Activated CD4-positive, alpha-beta memory T cell treated with anti-CD3 and anti-CD28 coated beads, Interleukin-2, amount 10 ng/mL, durations not matched to agents 7 days and 5 days (primary cell): ENCODE data around the gene PPP1R13B. TPM values are rescaled to one million over a fixed set of nuclear protein-coding genes. Genes with fewer than 3 reads are reported as not detected.

Source experiments
- CTCF ChIA-PET: fragments of 350-600 bp; sonication (Branson Sonifier 250); formaldehyde crosslinking; loops from one replicate; lab custom pipeline; 2021; ENCODE audit warnings: antibody characterized with exemption, inconsistent platforms; lab: Charles Lee
- POLR2A ChIA-PET: fragments of 350-600 bp; sonication (Branson Sonifier 250); formaldehyde crosslinking; loops from one replicate; lab custom pipeline; 2021; ENCODE audit warnings: antibody characterized with exemption; lab: Charles Lee
- DNase-seq: peaks from one replicate; pipeline ENCODE4 v3.0.0-alpha.2; 2020
- H3K27ac Mint-ChIP-seq: one replicate; pipeline ENCODE4 v1.8.0; 2021; ENCODE audit warnings: mild to moderate bottlenecking, mixed read lengths
- H3K27me3 Mint-ChIP-seq: one replicate; pipeline ENCODE4 v1.8.0; 2021; ENCODE audit warnings: mixed read lengths
- H3K36me3 Mint-ChIP-seq: one replicate; pipeline ENCODE4 v1.8.0; 2021; ENCODE audit warnings: low read depth, mixed read lengths
- H3K4me1 Mint-ChIP-seq: one replicate; pipeline ENCODE4 v1.8.0; 2021; ENCODE audit warnings: mixed read lengths
- H3K4me3 Mint-ChIP-seq: one replicate; pipeline ENCODE4 v1.8.0; 2021; ENCODE audit warnings: mild to moderate bottlenecking, mixed read lengths
- H3K9me3 Mint-ChIP-seq: one replicate; pipeline ENCODE4 v1.8.0; 2021; ENCODE audit warnings: mixed read lengths
- total RNA-seq, 2 experiments: library from RNA; stranded (reverse); gene quantifications; one replicate each; pipeline ENCODE4 v1.2.3, GENCODE V29; 2021

The PPP1R13B gene
- total RNA-seq, 2 experiments from 2014 or later = 10.7 to 15.9 TPM

DNA sequence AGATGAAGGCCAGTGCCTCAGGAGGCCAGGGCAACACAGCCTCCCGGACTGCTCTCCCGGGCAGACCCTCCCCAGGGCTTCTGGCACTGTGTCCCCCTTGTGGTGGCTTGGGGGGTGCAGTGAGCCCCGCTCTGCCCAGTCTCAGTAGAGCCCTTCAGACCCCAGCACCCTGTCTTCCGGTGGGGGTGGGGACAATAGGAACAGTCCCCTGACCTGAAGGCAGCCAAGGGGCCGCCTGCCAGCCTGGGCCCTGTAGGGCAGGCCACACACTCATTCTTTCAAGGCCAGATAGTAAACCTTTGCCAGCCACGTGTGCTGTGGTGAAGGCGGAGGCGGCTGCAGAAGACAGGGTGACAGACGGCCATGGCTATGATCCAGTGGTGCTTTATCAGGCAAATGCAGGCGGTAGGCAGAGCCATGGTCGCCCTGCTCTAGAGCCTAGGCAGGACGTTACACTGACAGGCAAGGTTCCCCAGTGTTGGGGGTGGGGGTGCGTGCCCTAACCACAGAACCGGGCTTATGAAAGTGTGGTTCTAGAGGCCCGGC lies 116.8 kb downstream of the PPP1R13B start:
- Mint-ChIP-seq H3K4me1 (no peaks in the 10 kb centered on the region), H3K4me3 (no peak overlapping the region), H3K27ac (no peak overlapping the region), H3K9me3 (no peaks in the 10 kb centered on the region), H3K27me3 (no peaks in the 10 kb centered on the region), H3K36me3 (peaks cover 5% of the 10 kb centered on the region)
- ChIA-PET POLR2A (no interaction called here), CTCF (no interaction called here)
- no peak for DNase-seq

DNA sequence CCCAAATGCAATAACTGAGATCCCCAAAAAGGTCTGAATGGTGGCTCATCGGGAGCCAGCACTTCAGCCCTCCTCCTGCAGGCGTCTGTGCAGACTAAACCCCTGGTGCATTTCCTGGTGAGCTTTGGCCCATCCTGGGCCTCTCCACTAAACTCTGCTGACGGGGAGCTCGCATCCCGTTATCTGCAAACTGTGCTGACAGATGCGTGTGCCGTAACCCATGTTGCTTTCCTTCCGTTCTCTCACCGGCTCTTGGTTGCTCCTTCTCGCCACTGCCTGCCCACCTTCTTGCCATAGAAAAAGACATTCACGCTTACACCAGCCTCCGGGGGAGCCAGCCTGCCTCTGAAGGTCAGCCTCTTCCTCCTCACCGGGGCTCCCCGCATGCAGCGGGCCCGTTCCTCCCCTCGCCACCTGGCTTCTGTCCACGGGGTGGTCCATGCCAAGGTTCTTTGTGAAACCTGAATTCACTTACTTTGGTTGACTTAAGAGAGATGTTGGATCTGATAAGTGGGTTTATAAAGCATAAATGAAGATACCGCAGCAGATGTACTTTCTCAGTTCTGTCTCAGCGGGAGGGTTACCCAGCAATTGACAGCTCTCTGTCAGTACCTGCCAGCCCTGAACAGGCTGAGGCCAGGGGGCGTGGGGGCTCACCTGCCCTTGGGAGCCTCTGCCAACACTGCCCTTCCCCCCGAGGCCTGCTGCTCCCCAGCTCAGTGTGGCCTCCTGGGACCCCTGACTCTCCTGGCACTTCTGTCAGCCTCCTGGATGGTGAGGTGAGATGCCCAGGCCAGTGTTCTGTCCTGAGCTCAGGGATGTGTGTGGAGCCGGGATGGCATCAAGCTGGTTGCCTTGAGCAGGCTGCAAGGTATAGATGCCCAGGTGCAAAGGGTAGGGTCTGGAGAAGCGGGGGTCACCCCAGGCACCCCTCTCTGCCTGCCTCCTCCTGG lies 117.6 kb downstream of the PPP1R13B start:
- H3K9me3 Mint-ChIP-seq = no peaks in the 10 kb centered on the region
- POLR2A ChIA-PET = no interaction called here
- no peaks in the 10 kb centered on the region for H3K27me3 Mint-ChIP-seq
- H3K4me1 Mint-ChIP-seq = no peaks in the 10 kb centered on the region
- H3K36me3 Mint-ChIP-seq = peaks cover 5% of the 10 kb centered on the region
- no peak overlapping the region for H3K4me3 Mint-ChIP-seq
- CTCF ChIA-PET = no interaction called here
- no peak for DNase-seq
- no peak overlapping the region for H3K27ac Mint-ChIP-seq

DNA sequence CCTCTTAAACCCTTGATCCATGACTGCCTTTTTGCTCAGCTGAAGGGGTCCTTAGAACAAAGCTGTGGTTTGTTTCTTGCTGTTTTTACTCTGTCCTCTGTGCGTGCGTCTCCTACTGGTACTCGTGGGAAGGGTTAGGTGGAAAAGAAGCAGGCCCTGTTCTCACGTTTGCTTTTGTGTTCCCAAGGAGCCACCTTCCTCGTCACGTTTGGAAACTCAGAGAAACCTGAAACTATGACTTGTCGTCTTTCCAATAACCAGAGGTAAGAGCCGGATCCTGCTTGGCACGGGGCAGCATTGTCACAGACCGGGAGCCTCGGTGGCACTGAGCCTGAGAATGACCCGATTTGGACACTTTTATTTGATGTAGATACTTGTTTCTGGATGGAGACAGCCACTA lies 118.7 kb downstream of the PPP1R13B start:
- H3K27ac Mint-ChIP-seq = no peak overlapping the region
- H3K4me1 Mint-ChIP-seq = no peaks in the 10 kb centered on the region

DNA sequence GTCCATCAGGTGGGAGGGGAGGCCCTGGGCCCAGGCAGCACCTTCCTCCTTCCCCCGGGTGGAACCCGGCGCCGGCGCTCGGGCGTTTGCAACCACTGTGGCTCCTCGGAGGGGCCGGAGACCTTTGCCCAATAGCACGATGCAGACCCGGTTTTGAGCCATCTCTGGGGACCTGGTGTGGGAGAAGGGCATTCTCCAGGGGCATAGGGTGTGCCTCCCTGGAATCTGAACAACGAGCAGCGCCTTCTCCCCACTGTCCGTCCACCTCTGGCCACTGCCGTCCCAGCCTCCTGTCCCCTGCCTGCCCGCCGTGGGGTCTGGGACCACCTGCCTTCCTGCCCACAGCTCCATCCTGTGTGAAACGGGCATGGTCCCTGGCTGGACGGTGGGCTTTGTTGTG lies 119.2 kb downstream of the PPP1R13B start:
- no peak overlapping the region for H3K27ac Mint-ChIP-seq

More for the DNA sequence above, 118.7 kb downstream of the PPP1R13B start:
- Mint-ChIP-seq H3K4me3 (no peak overlapping the region), H3K9me3 (no peaks in the 10 kb centered on the region), H3K36me3 (peaks cover 5% of the 10 kb centered on the region), H3K27me3 (no peaks in the 10 kb centered on the region)
- ChIA-PET CTCF (no interaction called here), POLR2A (no interaction called here)
- DNase-seq = no peak

DNA sequence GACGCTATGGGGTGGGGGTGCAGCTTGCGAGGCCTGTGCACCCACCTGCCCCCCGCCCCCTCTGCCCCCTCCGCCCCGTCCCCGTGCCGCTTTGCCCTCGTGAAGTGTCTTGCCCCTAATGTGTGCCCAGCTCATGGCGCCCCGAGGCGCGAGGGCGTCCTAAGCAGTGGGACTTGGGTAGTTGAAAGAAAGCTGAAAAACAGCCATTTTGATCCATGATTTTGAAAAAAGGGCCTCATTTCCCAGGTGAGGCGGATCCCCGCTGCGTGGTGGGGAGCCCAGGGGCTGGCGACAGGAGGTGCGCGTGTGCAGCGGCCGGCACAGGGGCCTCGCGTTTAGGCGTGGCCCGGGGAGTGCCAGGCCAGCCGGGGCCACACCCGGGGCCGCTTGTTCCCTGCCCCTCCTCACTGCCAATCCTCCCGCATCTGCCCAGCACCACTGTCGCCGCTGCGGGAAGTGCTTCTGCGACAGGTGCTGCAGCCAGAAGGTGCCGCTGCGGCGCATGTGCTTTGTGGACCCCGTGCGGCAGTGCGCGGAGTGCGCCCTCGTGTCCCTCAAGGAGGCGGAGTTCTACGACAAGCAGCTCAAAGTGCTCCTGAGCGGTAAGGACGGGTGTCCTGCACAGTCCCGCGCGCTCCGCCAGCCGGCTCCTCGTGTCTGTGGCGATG lies 119.9 kb downstream of the PPP1R13B start:
- no peaks in the 10 kb centered on the region for H3K27me3 Mint-ChIP-seq
- ChIA-PET CTCF (no interaction called here), POLR2A (no interaction called here)
- peaks cover 2% of the 10 kb centered on the region for H3K36me3 Mint-ChIP-seq
- H3K27ac Mint-ChIP-seq = no peak overlapping the region
- DNase-seq = no peak
- no peaks in the 10 kb centered on the region for H3K4me1 Mint-ChIP-seq
- H3K9me3 Mint-ChIP-seq = no peaks in the 10 kb centered on the region
- H3K4me3 Mint-ChIP-seq = no peak overlapping the region

More for the DNA sequence above, 119.2 kb downstream of the PPP1R13B start:
- CTCF ChIA-PET = no interaction called here
- Mint-ChIP-seq H3K36me3 (peaks cover 5% of the 10 kb centered on the region), H3K4me1 (no peaks in the 10 kb centered on the region), H3K27me3 (no peaks in the 10 kb centered on the region), H3K9me3 (no peaks in the 10 kb centered on the region), H3K4me3 (no peak overlapping the region)
- DNase-seq = no peak
- POLR2A ChIA-PET = no interaction called here

DNA sequence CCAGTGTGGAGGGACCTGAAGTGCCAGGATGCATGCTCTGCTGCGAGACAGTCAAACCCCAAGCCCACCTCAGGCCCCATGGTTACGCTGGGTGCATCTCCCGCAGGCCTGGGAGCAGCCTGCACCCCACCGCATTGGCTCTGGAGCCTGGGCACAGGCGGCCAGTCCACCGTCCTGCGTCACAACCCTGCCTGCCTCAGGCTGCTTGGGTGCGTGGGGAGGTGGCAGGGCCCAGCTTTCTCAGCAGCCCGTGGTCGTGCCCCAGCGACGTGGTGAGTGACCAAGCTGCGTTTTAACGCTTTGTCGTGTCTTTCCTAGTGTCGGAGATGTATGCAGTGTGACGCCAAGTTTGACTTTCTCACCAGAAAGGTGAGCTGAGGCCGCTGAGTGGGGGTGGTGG lies 120.9 kb downstream of the PPP1R13B start:
- POLR2A ChIA-PET = no interaction called here
- peaks cover 2% of the 10 kb centered on the region for H3K36me3 Mint-ChIP-seq

DNA sequence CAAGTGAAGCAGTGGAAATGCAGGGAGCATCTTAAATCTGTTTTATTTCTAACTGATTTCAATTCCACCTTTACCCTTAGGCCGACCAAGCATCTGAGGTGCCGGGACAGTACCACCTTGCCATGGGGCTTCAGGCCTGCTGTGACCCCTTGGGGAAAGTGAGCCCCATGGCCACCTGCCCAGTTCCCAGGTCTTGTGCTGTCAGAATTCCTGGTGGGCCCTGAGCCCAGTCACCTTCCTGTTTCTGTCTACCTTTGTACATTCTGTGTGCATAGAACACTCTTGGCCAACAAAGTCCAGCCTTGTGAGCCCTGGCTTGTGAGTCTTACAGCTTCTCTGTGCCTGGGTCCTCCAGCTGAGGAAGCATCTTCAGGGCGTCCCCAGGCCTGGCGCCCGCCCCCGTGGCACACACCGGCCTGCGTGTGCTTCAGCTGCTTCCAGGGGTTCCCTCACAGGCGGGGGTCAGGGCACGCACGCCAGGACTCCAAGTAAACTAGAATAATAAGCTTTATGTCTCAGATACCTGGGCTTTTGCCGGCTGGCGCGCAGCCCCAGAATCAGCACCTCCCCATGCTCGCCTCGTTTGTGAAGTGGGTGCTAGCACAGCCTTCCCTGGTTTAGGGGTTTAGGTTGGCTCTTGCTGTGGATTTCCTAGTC lies 121.5 kb downstream of the PPP1R13B start:
- Mint-ChIP-seq H3K27me3 (no peaks in the 10 kb centered on the region), H3K9me3 (no peaks in the 10 kb centered on the region), H3K4me1 (peaks cover 3% of the 10 kb centered on the region), H3K27ac (no peak overlapping the region), H3K36me3 (peaks cover 2% of the 10 kb centered on the region), H3K4me3 (no peak overlapping the region)
- ChIA-PET CTCF (no interaction called here), POLR2A (interaction anchor here (1.0 kb wide), 1 partner anchor 10 kb away, joined by 3 read pairs; no protein-coding TSS in a partner anchor)
- DNase-seq = no peak

More for the DNA sequence above, 120.9 kb downstream of the PPP1R13B start:
- no peak for DNase-seq
- Mint-ChIP-seq H3K4me3 (no peak overlapping the region), H3K27me3 (no peaks in the 10 kb centered on the region), H3K9me3 (no peaks in the 10 kb centered on the region), H3K27ac (no peak overlapping the region), H3K4me1 (peaks cover 3% of the 10 kb centered on the region)
- CTCF ChIA-PET = no interaction called here

DNA sequence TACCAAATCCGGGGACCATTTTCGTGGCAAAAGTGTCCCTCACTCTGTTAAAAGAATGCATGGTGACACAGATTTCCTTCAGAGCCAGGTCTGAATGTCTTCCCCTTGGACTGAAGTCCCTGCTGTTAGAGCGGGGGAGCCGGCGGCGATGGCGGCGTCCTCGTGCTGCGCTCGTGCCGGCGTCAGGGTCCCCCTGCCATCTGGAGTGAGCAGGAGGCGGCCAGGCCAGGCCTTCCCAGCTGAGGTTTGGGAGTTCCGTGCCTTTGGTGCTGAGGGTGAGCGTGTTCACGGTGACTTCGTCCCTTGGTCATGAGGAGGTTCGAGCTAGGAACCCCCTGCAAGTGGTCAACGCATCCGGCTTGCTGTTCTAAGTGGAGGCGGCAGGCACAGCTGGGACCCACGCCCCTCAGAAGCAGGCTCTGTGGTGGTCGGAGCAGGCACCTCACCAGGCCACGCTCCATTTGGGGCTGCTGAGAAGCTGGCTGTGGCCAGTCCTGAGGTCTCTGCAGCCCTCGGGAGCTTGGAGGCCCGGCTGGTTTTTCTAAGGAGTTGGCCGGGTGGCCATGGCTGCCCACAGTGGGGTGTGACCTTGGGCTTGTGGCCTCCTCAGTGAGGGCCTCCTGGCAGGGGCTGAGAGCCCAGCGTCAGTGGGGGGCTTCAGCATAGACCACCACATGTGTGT lies 122.2 kb downstream of the PPP1R13B start:
- Mint-ChIP-seq H3K27me3 (no peaks in the 10 kb centered on the region), H3K27ac (no peak overlapping the region), H3K9me3 (no peaks in the 10 kb centered on the region), H3K36me3 (peaks cover 2% of the 10 kb centered on the region), H3K4me1 (peaks cover 4% of the 10 kb centered on the region), H3K4me3 (no peak overlapping the region)
- no peak for DNase-seq
- ChIA-PET CTCF (no interaction called here), POLR2A (interaction anchor here (1.0 kb wide), 1 partner anchor 11 kb away, joined by 3 read pairs; no protein-coding TSS in a partner anchor)

DNA sequence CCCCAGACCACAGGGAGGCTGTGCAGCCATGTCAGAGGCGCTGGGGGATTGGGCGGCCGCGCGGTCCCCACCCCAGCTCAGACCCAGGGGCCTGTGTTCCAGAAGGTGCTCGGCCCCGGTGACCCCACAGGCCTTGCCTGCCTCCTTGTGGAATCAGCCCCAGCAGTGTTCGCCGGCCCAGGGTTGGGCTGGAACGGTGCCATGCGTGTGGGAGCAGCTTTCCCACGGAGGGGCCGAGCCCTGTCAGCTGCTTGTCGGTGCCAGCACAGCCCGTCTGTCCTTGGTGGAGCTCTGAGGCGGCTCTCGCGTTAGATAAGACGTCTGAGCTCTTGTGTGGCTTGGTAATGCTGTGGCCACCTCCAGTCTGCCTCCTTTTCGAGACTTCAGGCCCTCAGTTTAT lies 123.3 kb downstream of the PPP1R13B start:
- Mint-ChIP-seq H3K27me3 (no peaks in the 10 kb centered on the region), H3K36me3 (no peaks in the 10 kb centered on the region), H3K9me3 (no peaks in the 10 kb centered on the region), H3K27ac (no peak overlapping the region), H3K4me1 (peaks cover 5% of the 10 kb centered on the region), H3K4me3 (no peak overlapping the region)
- ChIA-PET POLR2A (no interaction called here), CTCF (no interaction called here)
- no peak for DNase-seq

DNA sequence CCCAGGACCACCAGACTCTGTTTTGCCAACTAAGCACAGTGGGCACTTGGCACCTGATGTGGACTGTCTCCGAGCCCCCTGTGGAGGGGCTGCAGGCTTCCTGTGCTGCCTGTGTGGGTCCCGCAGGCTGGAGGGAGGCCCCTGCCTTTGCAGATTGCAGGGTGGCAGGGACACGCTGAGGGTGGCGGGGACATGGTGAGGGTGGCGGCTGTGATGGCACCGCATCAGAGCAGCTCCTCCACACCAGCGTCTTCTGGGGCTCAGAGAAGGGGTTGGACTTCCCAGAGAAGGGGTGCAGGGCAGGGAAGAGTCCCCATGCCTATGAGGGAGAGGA lies 123.7 kb downstream of the PPP1R13B start:
- ChIA-PET CTCF (no interaction called here), POLR2A (no interaction called here)
- Mint-ChIP-seq H3K4me1 (peaks cover 8% of the 10 kb centered on the region), H3K4me3 (no peak overlapping the region), H3K36me3 (no peaks in the 10 kb centered on the region), H3K27ac (no peak overlapping the region), H3K27me3 (no peaks in the 10 kb centered on the region), H3K9me3 (no peaks in the 10 kb centered on the region)
- DNase-seq = no peak

DNA sequence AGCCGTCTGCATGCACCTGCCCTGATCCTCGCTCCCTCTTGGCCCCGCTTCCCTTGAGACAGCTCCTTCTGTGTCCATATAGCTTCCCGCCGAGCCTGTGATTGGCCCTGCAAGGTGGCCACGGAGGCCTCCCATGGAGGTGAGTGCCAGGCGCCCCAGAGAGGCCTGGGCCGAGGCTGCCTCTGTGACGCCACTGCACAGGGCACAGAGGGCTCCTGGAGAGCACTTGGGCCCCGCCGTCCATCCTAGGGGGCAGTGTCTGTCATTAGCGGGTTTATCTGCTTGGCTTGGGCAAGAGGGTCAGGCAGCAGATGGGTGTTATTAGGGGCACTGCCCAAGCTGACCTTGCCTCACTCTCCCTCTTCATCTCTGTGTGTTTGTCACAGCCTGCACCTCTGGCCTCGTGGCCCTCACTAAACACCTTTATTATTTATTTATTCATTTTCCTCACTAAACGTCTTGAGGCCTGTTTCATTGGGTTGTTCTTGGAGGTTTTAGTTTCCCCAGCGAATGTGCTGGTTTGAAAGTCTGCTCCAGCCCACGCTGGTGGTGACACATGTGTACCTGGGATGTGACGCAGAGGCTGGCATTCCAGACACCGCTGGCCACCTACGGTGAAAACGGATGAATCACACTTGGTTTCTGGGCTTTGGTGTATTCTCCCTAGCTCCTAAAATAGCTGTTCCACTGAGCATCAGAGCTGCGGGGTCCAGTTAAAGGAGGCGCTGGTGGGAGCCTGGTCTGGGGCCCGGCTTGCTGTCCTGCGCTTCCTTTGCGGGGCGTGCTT lies 125.8 kb downstream of the PPP1R13B start:
- Mint-ChIP-seq H3K4me1 (peaks cover 22% of the 10 kb centered on the region), H3K36me3 (peaks cover 3% of the 10 kb centered on the region), H3K27me3 (no peaks in the 10 kb centered on the region), H3K4me3 (no peak overlapping the region), H3K27ac (no peak overlapping the region), H3K9me3 (no peaks in the 10 kb centered on the region)
- no peak for DNase-seq
- ChIA-PET POLR2A (no interaction called here), CTCF (no interaction called here)

DNA sequence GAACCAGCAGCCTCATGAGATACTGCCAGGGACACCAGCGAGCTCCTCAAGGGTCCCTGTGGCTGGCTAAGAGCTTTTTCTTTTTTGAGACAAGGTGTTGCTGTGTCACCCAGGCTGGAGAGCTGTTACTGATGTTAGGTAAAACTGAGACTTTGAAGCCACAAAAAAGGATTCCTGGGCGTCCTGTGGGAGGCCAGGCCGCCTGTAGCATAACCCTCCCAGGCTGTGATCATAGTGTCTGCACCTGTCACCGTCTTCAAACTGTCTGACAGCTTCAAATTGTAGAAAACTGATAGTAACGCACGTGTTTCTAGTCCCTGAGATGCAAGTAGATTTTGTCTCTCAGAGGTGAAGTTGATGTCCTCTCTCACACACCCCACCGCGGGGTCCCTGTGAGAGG lies 127.6 kb downstream of the PPP1R13B start:
- H3K9me3 Mint-ChIP-seq = no peaks in the 10 kb centered on the region
- no peak overlapping the region for H3K4me3 Mint-ChIP-seq
- H3K4me1 Mint-ChIP-seq = peaks cover 26% of the 10 kb centered on the region
- no peak for DNase-seq
- no peaks in the 10 kb centered on the region for H3K27me3 Mint-ChIP-seq
- POLR2A ChIA-PET = interaction anchor here (1.0 kb wide), 1 partner anchor 191 kb away, joined by 4 read pairs; the partner anchor contains the start of gene TRMT61A
- H3K27ac Mint-ChIP-seq = no peak overlapping the region
- H3K36me3 Mint-ChIP-seq = peaks cover 6% of the 10 kb centered on the region
- CTCF ChIA-PET = no interaction called here
